ENCODE results near the gene PARP12. TPM values are rescaled to one million over a fixed set of nuclear protein-coding genes. Genes with fewer than 3 reads are reported as not detected.

The PARP12 gene
- total and polyA plus RNA-seq, 2 of the 8 experiments (the other 6 are each of a cell fraction or from before 2014, with no cell fraction given), result 9.0 to 21.5 TPM

- H2BK15ac ChIP-seq (ENCODE audit: low read length), result no peak overlapping the region
- peaks cover 0 to 5% (median 0%) of the 10 kb centered on the region in 4 experiments; a peak in 1 of 7 replicates for H3K27me3 ChIP-seq (replicated peaks in 1 of 4; ENCODE audit: control insufficient read depth in 3 of 4, extremely low read depth in 1 of 4, insufficient read depth in 3 of 4, low read length in 3 of 4)
- ChIA-PET POLR2A (ENCODE audit: partially characterized antibody) (no interaction called here), CTCF (ENCODE audit: partially characterized antibody) (interaction anchor here (1.1 kb wide), 1 partner anchor 338 kb away, joined by 4 read pairs; no protein-coding TSS in a partner anchor)
- no peak overlapping the region for H2BK120ac ChIP-seq (replicated peaks; ENCODE audit: low read depth, low read length)
- H3K23me2 ChIP-seq (ENCODE audit: low read depth, low read length), result no peaks in the 10 kb centered on the region
- no peak overlapping the region for H3K18ac ChIP-seq (ENCODE audit: extremely low read depth, low read length)
- H3K9me3 ChIP-seq (ENCODE audit: insufficient read depth in 2 of 2, low read depth in 1 of 2, low read length in 1 of 2), result no peaks in the 10 kb centered on the region
- H4K5ac ChIP-seq (ENCODE audit: insufficient read length, low read depth, low read length), result no peak overlapping the region
- H2BK12ac ChIP-seq (ENCODE audit: low read depth, low read length), result no peak overlapping the region
- H3K27ac ChIP-seq (ENCODE audit: low read depth, low read length), result no peak overlapping the region
- FAIRE-seq (no peak), DNase-seq (ENCODE audit: low read depth in 1 of 2, low spot score in 2 of 2) (no peak)
- H3K56ac ChIP-seq (replicated peaks; ENCODE audit: insufficient read length, low read depth, low read length), result no peak overlapping the region
- no peak overlapping the region for H4K8ac ChIP-seq (ENCODE audit: extremely low read depth, insufficient read depth, low read length)
- H4K20me1 ChIP-seq (replicated peaks in 1 of 2; ENCODE audit: control insufficient read depth in 1 of 2, insufficient read depth in 2 of 2, low read length in 2 of 2), result no peaks in the 10 kb centered on the region
- no peak overlapping the region for H3K14ac ChIP-seq (ENCODE audit: insufficient read length)
- TF ChIP-seq KDM4A (IDR thresholded peaks at IDR 0.05; ENCODE audit: low read depth, low read length, severe bottlenecking) (no peak), SIN3A (conservative IDR thresholded peaks at IDR 0.05 in 1 of 2, IDR thresholded peaks at IDR 0.05 in 1 of 2; ENCODE audit: low read depth in 1 of 2, low read length in 2 of 2) (no peak), POU5F1 (IDR thresholded peaks at IDR 0.05; ENCODE audit: low read depth, low read length) (no peak), SP2 (IDR thresholded peaks at IDR 0.05; ENCODE audit: low read length) (no peak), POLR2AphosphoS5 (IDR thresholded peaks at IDR 0.05; ENCODE audit: low read depth, low read length) (no peak), FOSL1 (IDR thresholded peaks at IDR 0.05; ENCODE audit: insufficient read depth, low read depth, low read length) (no peak)
- H3K79me1 ChIP-seq (ENCODE audit: low read depth, low read length), result no peaks in the 10 kb centered on the region
- no peak overlapping the region for H3K4me3 ChIP-seq (ENCODE audit: extremely low read depth in 1 of 4, insufficient read depth in 2 of 4, low read depth in 3 of 4, low read length in 4 of 4)
- no peaks in the 10 kb centered on the region for H3K79me2 ChIP-seq (ENCODE audit: control insufficient read depth in 1 of 2, insufficient read depth in 2 of 2, low read length in 2 of 2)
- no peak overlapping the region for H2AK5ac ChIP-seq (ENCODE audit: low read depth, low read length)
- WGBS, 2 experiments (ENCODE audit: extremely low coverage in 1 of 2, insufficient coverage in 1 of 2, insufficient read length in 1 of 2, insufficient replicate concordance in 2 of 2, low coverage in 1 of 2, low lambda C conversion rate in 2 of 2, missing lambda C conversion rate in 1 of 2), result 89% methylated on average over 9 of the region's 9 CpGs; no CpG with 5 or more reads in 1 of the 2 experiments
- no peaks in the 10 kb centered on the region for H3K36me3 ChIP-seq (ENCODE audit: control insufficient read depth in 2 of 4, insufficient read depth in 4 of 4, low read length in 3 of 4)
- no peak overlapping the region for H2BK5ac ChIP-seq (ENCODE audit: low read depth, low read length)
- no peak overlapping the region for H2BK20ac ChIP-seq (ENCODE audit: low read length)
- no peak overlapping the region for H2AFZ ChIP-seq (ENCODE audit: low read length)
- H4K91ac ChIP-seq (replicated peaks; ENCODE audit: insufficient read length, low read length), result no peak overlapping the region
- H3K4me2 ChIP-seq (ENCODE audit: insufficient read depth in 1 of 2, low read depth in 2 of 2, low read length in 2 of 2), result no peak overlapping the region
- H3K4ac ChIP-seq (replicated peaks; ENCODE audit: insufficient read length, low read depth, low read length), result no peak overlapping the region
- H3K23ac ChIP-seq (ENCODE audit: insufficient read length), result no peak overlapping the region
- no peak overlapping the region for H3K9ac ChIP-seq (replicated peaks in 1 of 4; ENCODE audit: extremely low read depth in 1 of 4, low read depth in 3 of 4, low read length in 3 of 4)
- H3K4me1 ChIP-seq (replicated peaks in 1 of 4; ENCODE audit: control insufficient read depth in 3 of 4, insufficient read depth in 4 of 4, low read length in 3 of 4), result peaks cover 0 to 4% (median 0%) of the 10 kb centered on the region in 4 experiments; a peak in 1 of 7 replicates
These were observed 79.5 kb downstream of the PARP12 start for GRCh38 chr7:139982927-139983920.

All from H1 (cell line).